GM12892 (cell line): ENCODE results near the gene TLK2.

Experiments
- DNase-seq: peaks from one replicate; pipeline ENCODE4 v3.0.0; 2011; ENCODE audit not compliant: insufficient read length
- FAIRE-seq: peaks from 2 replicates; lab custom pipeline; 2011; peaks lifted over from hg19 to GRCh38; lab: Jason Lieb, UNC
- POLR2A ChIP-seq: IDR thresholded peaks from 2 replicates; pipeline ENCODE4 v1.6.1; 2011; ENCODE audit warnings: low read depth, low read length, control low read depth
- POLR2AphosphoS5 ChIP-seq: IDR thresholded peaks from 2 replicates; pipeline ENCODE4 v1.6.1; 2011; ENCODE audit warnings: low read depth, low read length, control low read depth
- TAF1 ChIP-seq: IDR thresholded peaks from 2 replicates; pipeline ENCODE4 v1.6.1; 2011; ENCODE audit warnings: low read depth, mild to moderate bottlenecking, control low read depth, low read length, borderline replicate concordance

TLK2 gene

GRCh38 chr17:62618647-62619416 is 140.2 kb downstream of the TLK2 start:
- FAIRE-seq (no peak), DNase-seq (no peak)
- TF ChIP-seq TAF1 (no peak), POLR2AphosphoS5 (no peak), POLR2A (no peak)

GRCh38 chr17:62619417-62620155 is 141.0 kb downstream of the TLK2 start:
- FAIRE-seq (no peak), DNase-seq (no peak)
- TF ChIP-seq POLR2AphosphoS5 (no peak), POLR2A (no peak), TAF1 (no peak)

GRCh38 chr17:62621223-62621622 is 142.6 kb downstream of the TLK2 start:
- FAIRE-seq = no peak
- TF ChIP-seq POLR2AphosphoS5 (no peak), POLR2A (no peak), TAF1 (no peak)
- DNase-seq = no peak

GRCh38 chr17:62625184-62625869 is 146.7 kb downstream of the TLK2 start:
- TF ChIP-seq POLR2A = no peak
- no peak for TF ChIP-seq POLR2AphosphoS5
- TF ChIP-seq TAF1 = no peak

GRCh38 chr17:62625870-62626200 is 147.2 kb downstream of the TLK2 start:
- TF ChIP-seq POLR2AphosphoS5 (no peak), POLR2A (no peak), TAF1 (no peak)
- FAIRE-seq = no peak
- DNase-seq = no peak

More at GRCh38 chr17:62625184-62625869, 146.7 kb downstream of the TLK2 start:
- no peak for FAIRE-seq
- DNase-seq = no peak

- FAIRE-seq (no peak), DNase-seq (no peak)
- no peak for TF ChIP-seq TAF1
- TF ChIP-seq POLR2AphosphoS5 = no peak
- no peak for TF ChIP-seq POLR2A
Observed at GRCh38 chr17:62626719-62627218, 148.1 kb downstream of the TLK2 start.

- DNase-seq (peak; percentile 58), FAIRE-seq (peak; percentile 9)
Observed at GRCh38 chr17:62627219-62627903, 148.7 kb downstream of the TLK2 start, which contains the start of gene MRC2. MRC2 (plus strand) TSS chr17:62627670; CDS start chr17:62627803, 133 bp downstream.

GRCh38 chr17:62627904-62628633 is 149.4 kb downstream of the TLK2 start:
- TF ChIP-seq TAF1 (no peak), POLR2A (no peak), POLR2AphosphoS5 (no peak)
- no peak for FAIRE-seq
- DNase-seq = peak; percentile 45

More at GRCh38 chr17:62627219-62627903, 148.7 kb downstream of the TLK2 start, which contains the start of gene MRC2:
- TF ChIP-seq TAF1 = no peak
- no peak for TF ChIP-seq POLR2A
- no peak for TF ChIP-seq POLR2AphosphoS5

- TF ChIP-seq POLR2A (no peak), TAF1 (no peak), POLR2AphosphoS5 (no peak)
- FAIRE-seq (no peak), DNase-seq (no peak)
Observed at GRCh38 chr17:62628831-62629555, 150.4 kb downstream of the TLK2 start.
